ENCODE measurements around the gene PLSCR4. TPM values are rescaled to one million over a fixed set of nuclear protein-coding genes. Genes with fewer than 3 reads are reported as not detected.

Gene PLSCR4
- total and polyA plus RNA-seq, 9 of the 15 experiments (the other 6 are each of a cell fraction or from before 2014, with no cell fraction given) = 0.11 to 0.68 (median 0.21) TPM

DNA sequence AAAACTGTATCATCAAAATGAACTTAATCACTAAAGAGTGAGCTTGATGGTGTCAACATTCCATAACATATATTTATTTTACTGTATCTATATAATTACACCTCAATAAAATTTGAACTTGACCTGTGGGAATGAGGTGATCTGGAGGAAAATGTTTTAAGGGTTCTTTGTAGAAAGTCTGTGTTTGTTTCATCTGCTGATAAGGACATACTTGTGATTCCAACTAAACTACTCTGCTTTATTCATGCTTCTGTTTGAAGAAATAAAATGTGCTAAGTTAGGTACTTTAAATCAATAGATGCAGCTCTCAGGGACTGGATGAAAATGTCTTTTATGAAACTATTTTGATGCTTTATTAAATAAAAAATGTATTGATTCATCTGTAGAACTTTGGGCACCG is 78.3 kb downstream of the PLSCR4 start (continued):
- TF ChIP-seq FOXM1 (IDR thresholded peaks at IDR 0.05; ENCODE audit: low read depth) (no peak), FOXM1 (CRISPR knock-in tag; IDR thresholded peaks at IDR 0.05; ENCODE audit: low read depth) (no peak), ZNF76 (CRISPR knock-in tag; IDR thresholded peaks at IDR 0.05; ENCODE audit: borderline replicate concordance) (no peak), HMG20B (CRISPR knock-in tag; IDR thresholded peaks at IDR 0.05) (no peak), SIRT6 (IDR thresholded peaks at IDR 0.05; ENCODE audit: low read depth, low read length) (no peak), KDM5B (IDR thresholded peaks at IDR 0.05; ENCODE audit: insufficient replicate concordance, low read depth, low read length) (no peak), HLTF (IDR thresholded peaks at IDR 0.05) (no peak), STAT5B (CRISPR knock-in tag; IDR thresholded peaks at IDR 0.05) (no peak)
- TF ChIP-seq, protein P1, sequence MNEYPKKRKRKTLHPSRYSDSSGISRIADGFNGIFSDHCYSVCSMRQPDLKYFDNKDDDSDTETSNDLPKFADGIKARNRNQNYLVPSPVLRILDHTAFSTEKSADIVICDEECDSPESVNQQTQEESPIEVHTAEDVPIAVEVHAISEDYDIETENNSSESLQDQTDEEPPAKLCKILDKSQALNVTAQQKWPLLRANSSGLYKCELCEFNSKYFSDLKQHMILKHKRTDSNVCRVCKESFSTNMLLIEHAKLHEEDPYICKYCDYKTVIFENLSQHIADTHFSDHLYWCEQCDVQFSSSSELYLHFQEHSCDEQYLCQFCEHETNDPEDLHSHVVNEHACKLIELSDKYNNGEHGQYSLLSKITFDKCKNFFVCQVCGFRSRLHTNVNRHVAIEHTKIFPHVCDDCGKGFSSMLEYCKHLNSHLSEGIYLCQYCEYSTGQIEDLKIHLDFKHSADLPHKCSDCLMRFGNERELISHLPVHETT (CRISPR knock-in tag; conservative IDR thresholded peaks at IDR 0.05 in 1 of 2, IDR thresholded peaks at IDR 0.05 in 1 of 2) = no peak
- TF ChIP-seq, protein P2, sequence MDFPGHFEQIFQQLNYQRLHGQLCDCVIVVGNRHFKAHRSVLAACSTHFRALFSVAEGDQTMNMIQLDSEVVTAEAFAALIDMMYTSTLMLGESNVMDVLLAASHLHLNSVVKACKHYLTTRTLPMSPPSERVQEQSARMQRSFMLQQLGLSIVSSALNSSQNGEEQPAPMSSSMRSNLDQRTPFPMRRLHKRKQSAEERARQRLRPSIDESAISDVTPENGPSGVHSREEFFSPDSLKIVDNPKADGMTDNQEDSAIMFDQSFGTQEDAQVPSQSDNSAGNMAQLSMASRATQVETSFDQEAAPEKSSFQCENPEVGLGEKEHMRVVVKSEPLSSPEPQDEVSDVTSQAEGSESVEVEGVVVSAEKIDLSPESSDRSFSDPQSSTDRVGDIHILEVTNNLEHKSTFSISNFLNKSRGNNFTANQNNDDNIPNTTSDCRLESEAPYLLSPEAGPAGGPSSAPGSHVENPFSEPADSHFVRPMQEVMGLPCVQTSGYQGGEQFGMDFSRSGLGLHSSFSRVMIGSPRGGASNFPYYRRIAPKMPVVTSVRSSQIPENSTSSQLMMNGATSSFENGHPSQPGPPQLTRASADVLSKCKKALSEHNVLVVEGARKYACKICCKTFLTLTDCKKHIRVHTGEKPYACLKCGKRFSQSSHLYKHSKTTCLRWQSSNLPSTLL (IDR thresholded peaks at IDR 0.05) = no peak
- TF ChIP-seq, protein P3, sequence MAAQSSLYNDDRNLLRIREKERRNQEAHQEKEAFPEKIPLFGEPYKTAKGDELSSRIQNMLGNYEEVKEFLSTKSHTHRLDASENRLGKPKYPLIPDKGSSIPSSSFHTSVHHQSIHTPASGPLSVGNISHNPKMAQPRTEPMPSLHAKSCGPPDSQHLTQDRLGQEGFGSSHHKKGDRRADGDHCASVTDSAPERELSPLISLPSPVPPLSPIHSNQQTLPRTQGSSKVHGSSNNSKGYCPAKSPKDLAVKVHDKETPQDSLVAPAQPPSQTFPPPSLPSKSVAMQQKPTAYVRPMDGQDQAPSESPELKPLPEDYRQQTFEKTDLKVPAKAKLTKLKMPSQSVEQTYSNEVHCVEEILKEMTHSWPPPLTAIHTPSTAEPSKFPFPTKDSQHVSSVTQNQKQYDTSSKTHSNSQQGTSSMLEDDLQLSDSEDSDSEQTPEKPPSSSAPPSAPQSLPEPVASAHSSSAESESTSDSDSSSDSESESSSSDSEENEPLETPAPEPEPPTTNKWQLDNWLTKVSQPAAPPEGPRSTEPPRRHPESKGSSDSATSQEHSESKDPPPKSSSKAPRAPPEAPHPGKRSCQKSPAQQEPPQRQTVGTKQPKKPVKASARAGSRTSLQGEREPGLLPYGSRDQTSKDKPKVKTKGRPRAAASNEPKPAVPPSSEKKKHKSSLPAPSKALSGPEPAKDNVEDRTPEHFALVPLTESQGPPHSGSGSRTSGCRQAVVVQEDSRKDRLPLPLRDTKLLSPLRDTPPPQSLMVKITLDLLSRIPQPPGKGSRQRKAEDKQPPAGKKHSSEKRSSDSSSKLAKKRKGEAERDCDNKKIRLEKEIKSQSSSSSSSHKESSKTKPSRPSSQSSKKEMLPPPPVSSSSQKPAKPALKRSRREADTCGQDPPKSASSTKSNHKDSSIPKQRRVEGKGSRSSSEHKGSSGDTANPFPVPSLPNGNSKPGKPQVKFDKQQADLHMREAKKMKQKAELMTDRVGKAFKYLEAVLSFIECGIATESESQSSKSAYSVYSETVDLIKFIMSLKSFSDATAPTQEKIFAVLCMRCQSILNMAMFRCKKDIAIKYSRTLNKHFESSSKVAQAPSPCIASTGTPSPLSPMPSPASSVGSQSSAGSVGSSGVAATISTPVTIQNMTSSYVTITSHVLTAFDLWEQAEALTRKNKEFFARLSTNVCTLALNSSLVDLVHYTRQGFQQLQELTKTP (IDR thresholded peaks at IDR 0.05; ENCODE audit: low read depth in 1 of 2, partially characterized antibody in 2 of 2) = no peak
